ENCODE results near the gene FAM9C. TPM values are rescaled to one million over a fixed set of nuclear protein-coding genes. Genes with fewer than 3 reads are reported as not detected.
"Not testable (repeated sequence)": the region's sequence is repeated elsewhere in the genome, so short reads cannot be mapped to it uniquely, and the experiment has no call there.

The FAM9C gene
- total RNA-seq, 1 donor from 2014 or later, result not detected

DNA sequence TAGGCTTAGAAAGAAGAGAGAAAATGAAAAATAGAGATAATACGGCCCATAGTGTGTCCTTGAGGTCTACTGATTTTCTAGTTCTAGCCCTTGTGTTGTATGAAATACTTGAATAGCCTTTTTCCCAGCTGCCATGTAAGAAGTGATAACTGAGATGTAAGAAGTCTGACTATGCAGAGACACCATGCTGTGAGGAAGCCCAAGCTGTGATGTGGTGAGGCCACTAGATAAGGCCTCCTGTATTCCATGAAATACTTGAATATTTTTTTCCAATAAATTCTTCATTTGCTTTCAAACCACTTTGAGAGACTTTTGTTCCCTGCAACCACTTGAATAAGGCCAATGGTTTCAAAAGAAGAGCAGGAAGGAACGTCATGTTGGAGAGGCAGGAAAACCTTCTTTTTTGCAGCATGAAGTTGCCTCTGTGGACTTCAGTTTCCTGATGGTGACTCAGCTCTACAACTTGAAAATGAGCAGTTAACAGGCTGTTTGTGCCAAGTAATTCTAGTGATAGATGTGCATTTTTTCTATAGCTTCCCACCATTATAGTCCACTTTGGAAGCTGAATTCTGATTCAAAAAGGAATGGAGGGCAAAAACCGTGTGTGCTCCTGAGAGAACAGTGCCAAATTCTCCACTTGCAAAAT is 25.5 kb upstream of the FAM9C start:
- peaks cover 16% of the 10 kb centered on the region for H3K9me3 Mint-ChIP-seq (ENCODE audit: low read depth)
- H3K27ac Mint-ChIP-seq (ENCODE audit: unreplicated experiment), result no peak overlapping the region
- no peaks in the 10 kb centered on the region for H3K27me3 Mint-ChIP-seq (ENCODE audit: low read depth)
- H3K4me1 Mint-ChIP-seq (ENCODE audit: low read depth), result no peaks in the 10 kb centered on the region
- H3K4me3 Mint-ChIP-seq (ENCODE audit: unreplicated experiment), result no peak overlapping the region
- TF ChIP-seq, protein P1, sequence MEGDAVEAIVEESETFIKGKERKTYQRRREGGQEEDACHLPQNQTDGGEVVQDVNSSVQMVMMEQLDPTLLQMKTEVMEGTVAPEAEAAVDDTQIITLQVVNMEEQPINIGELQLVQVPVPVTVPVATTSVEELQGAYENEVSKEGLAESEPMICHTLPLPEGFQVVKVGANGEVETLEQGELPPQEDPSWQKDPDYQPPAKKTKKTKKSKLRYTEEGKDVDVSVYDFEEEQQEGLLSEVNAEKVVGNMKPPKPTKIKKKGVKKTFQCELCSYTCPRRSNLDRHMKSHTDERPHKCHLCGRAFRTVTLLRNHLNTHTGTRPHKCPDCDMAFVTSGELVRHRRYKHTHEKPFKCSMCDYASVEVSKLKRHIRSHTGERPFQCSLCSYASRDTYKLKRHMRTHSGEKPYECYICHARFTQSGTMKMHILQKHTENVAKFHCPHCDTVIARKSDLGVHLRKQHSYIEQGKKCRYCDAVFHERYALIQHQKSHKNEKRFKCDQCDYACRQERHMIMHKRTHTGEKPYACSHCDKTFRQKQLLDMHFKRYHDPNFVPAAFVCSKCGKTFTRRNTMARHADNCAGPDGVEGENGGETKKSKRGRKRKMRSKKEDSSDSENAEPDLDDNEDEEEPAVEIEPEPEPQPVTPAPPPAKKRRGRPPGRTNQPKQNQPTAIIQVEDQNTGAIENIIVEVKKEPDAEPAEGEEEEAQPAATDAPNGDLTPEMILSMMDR (IDR thresholded peaks at IDR 0.05), result no peak
- DNase-seq (ENCODE audit: low spot score), result no peak
- peaks cover 5% of the 10 kb centered on the region for H3K36me3 Mint-ChIP-seq (ENCODE audit: low read depth)

DNA sequence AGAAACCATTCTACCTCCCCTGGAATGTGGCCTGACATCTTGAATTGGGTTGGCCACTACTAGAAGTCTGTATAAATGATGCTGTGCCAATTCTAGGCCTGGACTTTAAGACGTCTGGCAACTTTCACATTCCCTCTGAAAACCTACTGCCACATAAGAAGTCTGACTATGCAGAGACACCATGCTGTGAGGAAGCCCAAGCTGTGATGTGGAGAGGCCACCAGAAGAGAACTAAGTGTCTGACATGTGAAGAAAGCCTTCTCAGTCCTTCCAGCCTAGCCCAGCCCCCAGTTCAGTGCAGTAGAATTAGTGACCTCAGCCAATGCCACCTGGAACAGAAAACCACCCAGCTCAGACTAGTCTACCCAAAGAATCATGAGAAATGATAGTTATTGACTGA is 24.2 kb upstream of the FAM9C start:
- peaks cover 6% of the 10 kb centered on the region for H3K4me1 Mint-ChIP-seq (ENCODE audit: low read depth)
- peaks cover 5% of the 10 kb centered on the region for H3K36me3 Mint-ChIP-seq (ENCODE audit: low read depth)
- H3K4me3 Mint-ChIP-seq (ENCODE audit: unreplicated experiment), result no peak overlapping the region
- H3K9me3 Mint-ChIP-seq (ENCODE audit: low read depth), result peaks cover 20% of the 10 kb centered on the region
- H3K27ac Mint-ChIP-seq (ENCODE audit: unreplicated experiment), result no peak overlapping the region
- H3K27me3 Mint-ChIP-seq (ENCODE audit: low read depth), result no peaks in the 10 kb centered on the region
- no peak for DNase-seq (ENCODE audit: low spot score)
- TF ChIP-seq, protein P1 (IDR thresholded peaks at IDR 0.05), result no peak

GRCh38 chrX:13067773-13068172 is 23.4 kb upstream of the FAM9C start:
- Mint-ChIP-seq H3K27me3 (ENCODE audit: low read depth) (no peaks in the 10 kb centered on the region), H3K9me3 (ENCODE audit: low read depth) (peaks cover 24% of the 10 kb centered on the region), H3K27ac (ENCODE audit: unreplicated experiment) (no peak overlapping the region), H3K36me3 (ENCODE audit: low read depth) (peaks cover 5% of the 10 kb centered on the region), H3K4me1 (ENCODE audit: low read depth) (peaks cover 6% of the 10 kb centered on the region), H3K4me3 (ENCODE audit: unreplicated experiment) (no peak overlapping the region)
- DNase-seq (ENCODE audit: low spot score), result no peak
- TF ChIP-seq, protein P1 (IDR thresholded peaks at IDR 0.05), result no peak

DNA sequence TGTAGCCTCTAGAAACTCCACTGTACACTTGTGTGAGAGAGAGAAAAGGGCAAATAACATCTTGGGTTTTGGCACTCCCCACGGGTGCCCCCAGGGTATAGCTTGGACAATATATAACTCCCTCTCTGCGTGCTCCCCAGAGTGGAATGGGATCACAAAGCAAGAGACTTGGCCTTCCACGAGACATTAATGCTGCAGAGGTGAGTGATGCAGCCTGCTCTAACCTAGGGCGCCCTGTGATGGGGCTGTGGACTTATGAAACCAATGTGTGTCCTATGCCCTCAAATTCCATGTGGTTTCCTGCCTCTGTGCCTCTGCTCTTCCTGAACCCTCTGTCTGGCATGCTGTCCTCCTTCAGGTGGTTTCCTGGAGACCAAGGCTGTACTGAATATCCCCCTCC is 22.0 kb upstream of the FAM9C start:
- peaks cover 6% of the 10 kb centered on the region for H3K4me1 Mint-ChIP-seq (ENCODE audit: low read depth)
- H3K36me3 Mint-ChIP-seq (ENCODE audit: low read depth), result peaks cover 5% of the 10 kb centered on the region
- TF ChIP-seq, protein P1 (IDR thresholded peaks at IDR 0.05), result no peak
- H3K4me3 Mint-ChIP-seq (ENCODE audit: unreplicated experiment), result no peak overlapping the region
- DNase-seq (ENCODE audit: low spot score), result no peak
- H3K27ac Mint-ChIP-seq (ENCODE audit: unreplicated experiment), result no peak overlapping the region
- peaks cover 32% of the 10 kb centered on the region for H3K9me3 Mint-ChIP-seq (ENCODE audit: low read depth)
- H3K27me3 Mint-ChIP-seq (ENCODE audit: low read depth), result no peaks in the 10 kb centered on the region

DNA sequence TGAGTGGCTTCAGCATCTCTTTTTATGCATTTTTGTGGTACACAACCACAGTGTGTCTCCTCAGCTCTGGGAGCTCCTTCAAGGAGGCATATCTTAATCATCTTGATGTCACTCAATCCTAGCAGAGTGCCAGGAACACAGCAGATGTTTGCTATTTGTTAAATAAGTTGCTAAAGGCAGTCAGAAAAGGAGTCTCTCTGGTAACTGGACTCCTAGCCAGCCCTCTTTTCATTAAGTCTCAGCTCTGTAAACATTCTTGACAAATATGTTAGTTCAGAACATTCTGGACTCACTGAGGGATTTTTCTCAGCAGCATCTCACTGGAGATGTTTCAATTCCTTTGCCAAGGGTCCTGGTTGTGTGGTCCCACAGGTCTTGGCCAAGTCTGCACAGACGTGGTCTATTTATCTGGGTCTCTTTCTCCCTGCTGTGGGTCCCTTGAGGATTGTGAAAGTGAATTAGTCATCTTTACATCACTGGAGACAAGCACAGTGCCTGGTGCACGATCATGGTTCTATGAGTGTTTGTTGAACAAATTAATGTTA is 20.3 kb upstream of the FAM9C start:
- Mint-ChIP-seq H3K9me3 (ENCODE audit: low read depth) (peaks cover 30% of the 10 kb centered on the region), H3K27ac (ENCODE audit: unreplicated experiment) (no peak overlapping the region), H3K4me3 (ENCODE audit: unreplicated experiment) (no peak overlapping the region), H3K4me1 (ENCODE audit: low read depth) (peaks cover 6% of the 10 kb centered on the region), H3K36me3 (ENCODE audit: low read depth) (peaks cover 7% of the 10 kb centered on the region), H3K27me3 (ENCODE audit: low read depth) (no peaks in the 10 kb centered on the region)
- no peak for DNase-seq (ENCODE audit: low spot score)
- TF ChIP-seq, protein P1 (IDR thresholded peaks at IDR 0.05), result no peak

DNA sequence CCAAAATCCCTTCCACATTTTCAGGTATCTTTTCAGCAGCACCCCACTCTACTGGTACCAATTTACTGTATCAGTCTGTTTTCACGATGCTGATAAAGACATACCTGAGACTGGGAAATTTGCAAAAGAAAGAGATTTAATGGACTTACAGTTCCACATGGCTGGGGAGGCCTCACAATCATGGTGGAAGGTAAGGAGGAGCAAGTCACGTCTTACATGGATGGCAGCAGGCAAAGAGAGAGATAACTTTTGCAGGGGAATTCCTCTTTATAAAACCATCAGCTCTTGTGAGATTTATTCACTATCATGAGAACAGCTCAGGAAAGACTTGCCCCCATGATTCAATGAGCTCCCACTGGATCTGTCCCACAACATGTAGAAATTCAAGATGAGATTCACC is 18.7 kb upstream of the FAM9C start:
- H3K4me3 Mint-ChIP-seq (ENCODE audit: unreplicated experiment); H3K4me1 Mint-ChIP-seq (ENCODE audit: low read depth); H3K27me3 Mint-ChIP-seq (ENCODE audit: low read depth); H3K36me3 Mint-ChIP-seq (ENCODE audit: low read depth); H3K27ac Mint-ChIP-seq (ENCODE audit: unreplicated experiment); DNase-seq (ENCODE audit: low spot score): not testable (repeated sequence)
- peaks cover 21% of the 10 kb centered on the region for H3K9me3 Mint-ChIP-seq (ENCODE audit: low read depth)

- H3K36me3 Mint-ChIP-seq (ENCODE audit: low read depth); H3K4me1 Mint-ChIP-seq (ENCODE audit: low read depth); H3K4me3 Mint-ChIP-seq (ENCODE audit: unreplicated experiment); DNase-seq (ENCODE audit: low spot score); H3K27ac Mint-ChIP-seq (ENCODE audit: unreplicated experiment); H3K27me3 Mint-ChIP-seq (ENCODE audit: low read depth): not testable (repeated sequence)
- peaks cover 21% of the 10 kb centered on the region for H3K9me3 Mint-ChIP-seq (ENCODE audit: low read depth)
Measured at GRCh38 chrX:13062331-13062730, 17.9 kb upstream of the FAM9C start.

DNA sequence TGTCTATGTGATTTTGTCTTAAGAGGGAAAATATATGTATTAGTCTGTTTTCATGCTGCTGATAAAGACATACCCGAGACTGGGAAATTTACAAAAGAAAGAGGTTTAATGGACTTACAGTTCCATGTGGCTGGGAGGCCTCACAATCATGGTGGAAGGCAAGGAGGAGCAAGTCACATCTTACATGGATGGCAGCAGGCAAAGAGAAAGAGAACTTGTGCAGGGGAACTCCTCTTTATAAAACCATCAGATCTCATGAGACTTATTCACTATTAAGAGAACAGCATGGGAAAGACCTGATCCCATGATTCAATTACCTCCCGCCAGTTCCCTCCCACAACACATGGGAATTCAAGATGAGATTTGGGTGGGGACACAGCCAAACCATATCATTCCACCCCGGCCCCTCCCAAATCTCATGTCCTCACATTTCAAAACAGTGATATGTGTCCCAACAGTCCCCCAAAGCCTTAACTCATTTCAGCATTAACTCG is 16.8 kb upstream of the FAM9C start:
- H3K27me3 Mint-ChIP-seq (ENCODE audit: low read depth); H3K27ac Mint-ChIP-seq (ENCODE audit: unreplicated experiment); DNase-seq (ENCODE audit: low spot score); H3K36me3 Mint-ChIP-seq (ENCODE audit: low read depth); H3K4me3 Mint-ChIP-seq (ENCODE audit: unreplicated experiment): not testable (repeated sequence)
- Mint-ChIP-seq H3K4me1 (ENCODE audit: low read depth) (peaks cover 10% of the 10 kb centered on the region), H3K9me3 (ENCODE audit: low read depth) (peaks cover 21% of the 10 kb centered on the region)

All from chondrocyte (in vitro differentiated cells).